ENCODE measurements around the gene AKNA. TPM values are rescaled to one million over a fixed set of nuclear protein-coding genes. Genes with fewer than 3 reads are reported as not detected.
"Not testable (repeated sequence)": the region's sequence is repeated elsewhere in the genome, so short reads cannot be mapped to it uniquely, and the experiment has no call there.

AKNA gene
- total RNA-seq, 5 donors from 2014 or later (not counting 1 experiment from before 2014, with no cell fraction given) = 382 to 462 (median 415) TPM

- Mint-ChIP-seq H3K9me3 (no peaks in the 10 kb centered on the region), H3K4me3 (no peak overlapping the region)
Measured at GRCh38 chr9:114336699-114337395, 50.9 kb downstream of the AKNA start.

DNA sequence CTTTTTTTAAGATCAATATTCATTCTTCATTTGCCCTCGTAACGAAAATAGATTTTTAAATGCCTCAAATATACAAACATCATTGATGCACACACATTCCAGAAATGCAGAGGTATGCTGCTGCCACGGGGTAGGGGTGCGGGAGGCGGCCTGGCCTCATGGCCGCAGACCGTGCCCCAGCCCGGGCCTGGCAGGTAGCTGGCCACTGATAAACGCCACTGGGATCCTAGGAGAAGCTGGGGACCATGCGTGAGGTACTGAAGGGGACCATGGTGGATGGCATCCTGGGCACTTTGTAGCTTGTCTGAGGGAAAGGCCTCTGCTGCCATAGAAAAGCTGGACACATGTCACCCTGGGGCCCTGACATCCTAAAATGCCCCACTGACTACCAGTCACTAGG, 51.6 kb downstream of the AKNA start:
- H3K4me3 ChIP-seq (ENCODE audit: control insufficient read depth in 1 of 2, extremely low read depth in 1 of 2, low read length in 1 of 2) = no peak overlapping the region
- no peaks in the 10 kb centered on the region for H3K27me3 ChIP-seq (replicated peaks in 1 of 2; ENCODE audit: control insufficient read depth in 2 of 2, extremely low read depth in 1 of 2, insufficient read depth in 2 of 2, low read length in 1 of 2)
- ATAC-seq (replicated peaks in 1 of 4) = no peak
- POLR2A ChIA-PET = no interaction called here
- no peak overlapping the region for H3K27ac ChIP-seq (ENCODE audit: low read length)
- H3K36me3 Mint-ChIP-seq = peaks cover 39% of the 10 kb centered on the region
- no peak overlapping the region for H3K27ac Mint-ChIP-seq
- no peaks in the 10 kb centered on the region for H3K27me3 Mint-ChIP-seq
- CTCF ChIA-PET = no interaction called here
- 82% methylated on average over 7 of the region's 10 CpGs for WGBS (ENCODE audit: insufficient coverage)
- no peaks in the 10 kb centered on the region for H3K9me3 Mint-ChIP-seq
- peaks cover 0 to 19% of the 10 kb centered on the region in 2 experiments for H3K4me1 ChIP-seq (ENCODE audit: control insufficient read depth in 1 of 2, extremely low read depth in 1 of 2, insufficient read depth in 2 of 2, low read length in 2 of 2)
- H3K4me1 Mint-ChIP-seq = peaks cover 7 to 22% (median 19%) of the 10 kb centered on the region in 3 donors
- peaks cover 30 to 65% of the 10 kb centered on the region in 2 donors for H3K36me3 ChIP-seq (ENCODE audit: control insufficient read depth in 2 of 2, extremely low read depth in 1 of 2, insufficient read depth in 1 of 2, low read length in 1 of 2)
- no peaks in the 10 kb centered on the region for H3K9me3 ChIP-seq
- no peak for DNase-seq
- no peak overlapping the region for H3K4me3 Mint-ChIP-seq

More at GRCh38 chr9:114336699-114337395, 50.9 kb downstream of the AKNA start:
- ChIA-PET POLR2A (no interaction called here), CTCF (no interaction called here)
- no peaks in the 10 kb centered on the region for H3K27me3 Mint-ChIP-seq
- peak overlapping the region in 1 of 2 donors; percentile 23 for H3K27ac Mint-ChIP-seq
- DNase-seq (no peak), ATAC-seq (replicated peaks in 1 of 4) (no peak)
- H3K27ac ChIP-seq (ENCODE audit: low read length) = no peak overlapping the region
- peaks cover 0 to 13% of the 10 kb centered on the region in 2 experiments for H3K4me1 ChIP-seq (ENCODE audit: control insufficient read depth in 1 of 2, extremely low read depth in 1 of 2, insufficient read depth in 2 of 2, low read length in 2 of 2)
- H3K4me1 Mint-ChIP-seq = peaks cover 13 to 19% (median 19%) of the 10 kb centered on the region in 3 donors
- peaks cover 46% of the 10 kb centered on the region for H3K36me3 Mint-ChIP-seq
- WGBS (ENCODE audit: insufficient coverage) = 95% methylated on average over 17 of the region's 23 CpGs
- no peak overlapping the region for H3K4me3 ChIP-seq (ENCODE audit: control insufficient read depth in 1 of 2, extremely low read depth in 1 of 2, low read length in 1 of 2)
- no peaks in the 10 kb centered on the region for H3K27me3 ChIP-seq (replicated peaks in 1 of 2; ENCODE audit: control insufficient read depth in 2 of 2, extremely low read depth in 1 of 2, insufficient read depth in 2 of 2, low read length in 1 of 2)
- H3K36me3 ChIP-seq (ENCODE audit: control insufficient read depth in 2 of 2, extremely low read depth in 1 of 2, insufficient read depth in 1 of 2, low read length in 1 of 2) = peaks cover 35 to 72% of the 10 kb centered on the region in 2 donors
- H3K9me3 ChIP-seq = no peaks in the 10 kb centered on the region

DNA sequence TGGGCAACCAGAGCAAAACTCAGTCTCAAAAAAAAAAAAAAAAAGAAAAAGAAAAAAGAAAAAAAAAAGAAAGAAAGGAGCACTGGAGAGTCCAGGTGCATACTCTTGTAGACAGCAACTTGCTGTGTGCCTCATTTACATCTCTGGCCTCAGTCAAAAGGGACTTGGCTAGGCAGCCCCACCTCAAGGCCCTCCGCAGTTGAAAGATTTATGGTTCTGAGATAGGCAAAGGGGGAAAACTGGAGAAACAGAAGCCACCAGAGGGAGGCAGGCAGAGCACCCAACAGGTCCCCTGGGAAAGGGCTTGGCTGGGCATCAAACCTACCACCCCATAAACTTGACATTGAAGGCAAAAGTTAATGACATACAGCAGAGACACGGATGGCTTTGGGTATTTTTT, 52.0 kb downstream of the AKNA start:
- ChIA-PET POLR2A (interaction anchor here in 1 of 2 donors (0.7 kb wide), 1 partner anchor 885 kb away, joined by 7 read pairs; no protein-coding TSS in a partner anchor), CTCF (no interaction called here)
- peaks cover 0 to 22% of the 10 kb centered on the region in 2 experiments for H3K4me1 ChIP-seq (ENCODE audit: control insufficient read depth in 1 of 2, extremely low read depth in 1 of 2, insufficient read depth in 2 of 2, low read length in 2 of 2)
- H3K4me3 ChIP-seq (ENCODE audit: control insufficient read depth in 1 of 2, extremely low read depth in 1 of 2, low read length in 1 of 2) = no peak overlapping the region
- Mint-ChIP-seq H3K4me1 (peaks cover 10 to 26% (median 23%) of the 10 kb centered on the region in 3 donors), H3K27ac (no peak overlapping the region), H3K9me3 (no peaks in the 10 kb centered on the region), H3K4me3 (no peak overlapping the region), H3K36me3 (peaks cover 37% of the 10 kb centered on the region), H3K27me3 (no peaks in the 10 kb centered on the region)
- H3K36me3 ChIP-seq (ENCODE audit: control insufficient read depth in 2 of 2, extremely low read depth in 1 of 2, insufficient read depth in 1 of 2, low read length in 1 of 2) = peaks cover 26 to 60% of the 10 kb centered on the region in 2 donors
- no peaks in the 10 kb centered on the region for H3K27me3 ChIP-seq (replicated peaks in 1 of 2; ENCODE audit: control insufficient read depth in 2 of 2, extremely low read depth in 1 of 2, insufficient read depth in 2 of 2, low read length in 1 of 2)
- DNase-seq = no peak
- WGBS (ENCODE audit: insufficient coverage) = no CpG with 5 or more reads among the region's 2 CpGs
- H3K27ac ChIP-seq (ENCODE audit: low read length) = no peak overlapping the region
- ATAC-seq (replicated peaks in 1 of 4) = no peak
- H3K9me3 ChIP-seq = no peaks in the 10 kb centered on the region

- ChIA-PET CTCF (no interaction called here), POLR2A (no interaction called here)
- no peaks in the 10 kb centered on the region for H3K9me3 Mint-ChIP-seq
- H3K27ac Mint-ChIP-seq = no peak overlapping the region
- H3K27me3 Mint-ChIP-seq = no peaks in the 10 kb centered on the region
- no peaks in the 10 kb centered on the region for H3K9me3 ChIP-seq
- no peak overlapping the region for H3K4me3 Mint-ChIP-seq
- ATAC-seq (replicated peaks in 1 of 4) = no peak
- H3K36me3 ChIP-seq (ENCODE audit: control insufficient read depth in 2 of 2, extremely low read depth in 1 of 2, insufficient read depth in 1 of 2, low read length in 1 of 2) = peaks cover 16 to 48% of the 10 kb centered on the region in 2 donors
- peaks cover 0 to 21% of the 10 kb centered on the region in 2 experiments for H3K4me1 ChIP-seq (ENCODE audit: control insufficient read depth in 1 of 2, extremely low read depth in 1 of 2, insufficient read depth in 2 of 2, low read length in 2 of 2)
- H3K36me3 Mint-ChIP-seq = peaks cover 30% of the 10 kb centered on the region
- DNase-seq = no peak
- no peak overlapping the region for H3K27ac ChIP-seq (ENCODE audit: low read length)
- peaks cover 12 to 26% (median 18%) of the 10 kb centered on the region in 3 donors for H3K4me1 Mint-ChIP-seq
- no peak overlapping the region for H3K4me3 ChIP-seq (ENCODE audit: control insufficient read depth in 1 of 2, extremely low read depth in 1 of 2, low read length in 1 of 2)
- H3K27me3 ChIP-seq (replicated peaks in 1 of 2; ENCODE audit: control insufficient read depth in 2 of 2, extremely low read depth in 1 of 2, insufficient read depth in 2 of 2, low read length in 1 of 2) = no peaks in the 10 kb centered on the region
- 89% methylated on average over 8 of the region's 9 CpGs for WGBS (ENCODE audit: insufficient coverage)
Measured at GRCh38 chr9:114334490-114334889, 53.3 kb downstream of the AKNA start.

DNA sequence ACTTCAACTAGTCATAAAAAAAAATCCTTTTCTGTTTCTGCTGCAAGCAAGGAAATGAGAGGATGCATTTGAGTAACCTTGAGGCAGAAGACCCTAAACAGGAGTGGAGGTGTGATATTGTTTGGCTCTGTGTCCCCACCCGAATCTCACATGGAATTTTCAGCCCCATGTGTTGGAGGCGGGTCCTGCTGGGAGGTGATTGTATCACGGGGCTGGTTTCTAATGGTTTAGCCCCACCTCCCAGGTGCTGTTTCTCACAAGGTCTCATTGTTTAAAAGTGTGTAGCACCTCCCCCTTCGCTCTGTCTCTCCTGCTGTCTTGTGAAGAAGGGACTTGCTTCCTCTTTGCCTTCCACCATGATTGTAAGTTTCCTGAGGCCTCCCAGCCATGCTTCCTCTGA, 54.1 kb downstream of the AKNA start:
- H3K4me3 ChIP-seq (ENCODE audit: control insufficient read depth in 1 of 2, extremely low read depth in 1 of 2, low read length in 1 of 2); H3K27ac Mint-ChIP-seq; H3K27me3 ChIP-seq (replicated peaks in 1 of 2; ENCODE audit: control insufficient read depth in 2 of 2, extremely low read depth in 1 of 2, insufficient read depth in 2 of 2, low read length in 1 of 2); H3K27ac ChIP-seq (ENCODE audit: low read length); DNase-seq; H3K9me3 Mint-ChIP-seq; H3K27me3 Mint-ChIP-seq; H3K9me3 ChIP-seq; H3K4me3 Mint-ChIP-seq; CTCF ChIA-PET; ATAC-seq (replicated peaks in 1 of 4); POLR2A ChIA-PET: not testable (repeated sequence)
- Histone ChIP-seq H3K4me1 (ENCODE audit: control insufficient read depth in 1 of 2, extremely low read depth in 1 of 2, insufficient read depth in 2 of 2, low read length in 2 of 2) (peaks cover 0 to 17% of the 10 kb centered on the region in 2 experiments), H3K36me3 (ENCODE audit: control insufficient read depth in 2 of 2, extremely low read depth in 1 of 2, insufficient read depth in 1 of 2, low read length in 1 of 2) (peaks cover 9 to 40% of the 10 kb centered on the region in 2 donors)
- no CpG with 5 or more reads among the region's 4 CpGs for WGBS (ENCODE audit: insufficient coverage)
- peaks cover 24% of the 10 kb centered on the region for H3K36me3 Mint-ChIP-seq
- H3K4me1 Mint-ChIP-seq = peaks cover 12 to 26% (median 18%) of the 10 kb centered on the region in 3 donors

DNA sequence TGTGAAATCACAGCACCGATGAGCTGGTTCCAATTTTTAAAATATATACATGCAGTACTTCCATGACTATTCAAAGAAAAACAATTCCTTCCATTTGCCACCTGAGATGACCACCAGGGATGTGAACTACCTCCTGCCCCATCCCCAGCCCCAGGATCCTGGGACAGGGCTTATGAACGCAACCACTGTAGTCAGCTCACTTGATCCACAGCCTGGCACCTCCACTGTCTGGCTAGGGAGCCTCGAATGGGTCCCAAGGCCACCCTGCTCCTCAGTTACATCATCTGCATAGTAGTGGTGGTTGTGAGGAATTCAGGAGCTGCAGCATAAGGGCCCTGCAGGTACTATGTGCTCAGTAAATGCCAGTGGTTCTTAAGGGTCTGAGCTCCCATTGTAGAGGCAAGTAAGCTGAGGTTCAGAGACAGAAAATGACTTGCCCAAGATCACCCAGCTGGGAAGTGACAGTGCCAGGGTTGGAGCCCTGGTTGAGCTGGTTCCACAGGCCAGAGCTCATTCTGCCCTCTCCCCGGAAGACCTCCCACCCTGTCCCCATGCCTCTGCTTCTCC, 55.2 kb downstream of the AKNA start:
- Mint-ChIP-seq H3K36me3 (peaks cover 16% of the 10 kb centered on the region), H3K4me1 (peaks cover 12 to 24% (median 18%) of the 10 kb centered on the region in 3 donors), H3K27ac (peak overlapping the region; percentile 66 to 76)
- H3K9me3 ChIP-seq; CTCF ChIA-PET; H3K4me3 ChIP-seq (ENCODE audit: control insufficient read depth in 1 of 2, extremely low read depth in 1 of 2, low read length in 1 of 2); H3K9me3 Mint-ChIP-seq; H3K27me3 Mint-ChIP-seq; H3K4me3 Mint-ChIP-seq; DNase-seq; H3K27me3 ChIP-seq (replicated peaks in 1 of 2; ENCODE audit: control insufficient read depth in 2 of 2, extremely low read depth in 1 of 2, insufficient read depth in 2 of 2, low read length in 1 of 2): not testable (repeated sequence)
- peak in 2 of 4 experiments; percentile 7 to 15 for ATAC-seq (replicated peaks in 1 of 4)
- H3K36me3 ChIP-seq (ENCODE audit: control insufficient read depth in 2 of 2, extremely low read depth in 1 of 2, insufficient read depth in 1 of 2, low read length in 1 of 2) = peaks cover 4 to 29% of the 10 kb centered on the region in 2 donors
- H3K27ac ChIP-seq (ENCODE audit: low read length) = peak overlapping the region; percentile 12
- peaks cover 0 to 17% of the 10 kb centered on the region in 2 experiments for H3K4me1 ChIP-seq (ENCODE audit: control insufficient read depth in 1 of 2, extremely low read depth in 1 of 2, insufficient read depth in 2 of 2, low read length in 2 of 2)
- POLR2A ChIA-PET = interaction anchor here in 1 of 2 donors (0.6 kb wide), 1 partner anchor 35 kb away, joined by 7 read pairs; no protein-coding TSS in a partner anchor
- no CpG with 5 or more reads among the region's 4 CpGs for WGBS (ENCODE audit: insufficient coverage)

All from T-cell (primary cell).